ENCODE results near the gene OR10D3. TPM values are rescaled to one million over a fixed set of nuclear protein-coding genes. Genes with fewer than 3 reads are reported as not detected.

OR10D3 gene
- total RNA-seq, 6 experiments from 2014 or later = not detected

DNA sequence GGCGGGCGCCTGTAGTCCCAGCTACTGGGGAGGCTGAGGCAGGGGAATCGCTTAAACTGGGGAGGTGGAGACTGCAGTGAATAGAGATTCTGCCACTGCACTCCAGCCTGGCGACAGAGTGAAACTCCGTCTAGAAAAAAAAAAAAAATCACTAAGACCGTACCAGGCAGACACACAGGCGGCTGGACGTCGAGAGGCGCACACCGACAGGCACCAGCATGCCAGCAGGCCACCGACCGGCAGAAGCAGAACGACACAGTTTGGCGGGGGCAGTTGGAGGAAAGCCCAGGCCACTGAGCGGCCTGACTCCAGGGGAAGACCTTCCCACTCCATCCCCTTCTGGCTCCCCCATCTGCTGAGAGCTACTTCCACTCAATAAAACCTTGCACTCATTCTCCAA, 17.5 kb downstream of the OR10D3 start:
- Mint-ChIP-seq H3K9me3 (peaks cover 14% of the 10 kb centered on the region), H3K4me3 (no peak overlapping the region), H3K27ac (no peak overlapping the region), H3K36me3 (ENCODE audit: low read depth) (no peaks in the 10 kb centered on the region), H3K27me3 (ENCODE audit: insufficient read depth) (no peaks in the 10 kb centered on the region), H3K4me1 (ENCODE audit: low read depth) (no peaks in the 10 kb centered on the region)
- DNase-seq = no peak
- no peak for TF ChIP-seq CTCF (IDR thresholded peaks at IDR 0.05)

DNA sequence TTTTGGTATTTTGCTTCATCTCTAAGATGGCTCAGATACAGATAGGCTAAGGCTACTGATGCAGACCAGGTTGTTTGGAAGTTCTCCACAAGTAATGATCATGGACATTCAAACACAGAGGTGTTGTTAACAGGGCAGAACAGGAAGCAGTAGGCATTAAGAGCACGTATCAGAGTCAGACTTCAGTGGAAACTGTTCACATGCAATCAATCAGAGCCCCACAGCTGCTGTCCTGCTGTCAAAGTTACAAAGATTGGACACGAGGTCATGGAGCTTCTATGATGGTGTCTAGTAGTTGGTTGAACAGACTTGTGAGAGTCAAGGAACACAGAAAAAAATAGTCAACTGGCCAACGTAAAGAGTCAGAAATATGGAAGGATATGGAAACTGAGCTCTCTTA, 19.8 kb downstream of the OR10D3 start:
- no peak overlapping the region for H3K27ac Mint-ChIP-seq
- TF ChIP-seq CTCF (IDR thresholded peaks at IDR 0.05) = no peak
- DNase-seq = no peak

GRCh38 chr11:124204008-124204407, 20.9 kb downstream of the OR10D3 start:
- peaks cover 32% of the 10 kb centered on the region for H3K9me3 Mint-ChIP-seq
- no peak overlapping the region for H3K4me3 Mint-ChIP-seq
- no peaks in the 10 kb centered on the region for H3K4me1 Mint-ChIP-seq (ENCODE audit: low read depth)
- H3K36me3 Mint-ChIP-seq (ENCODE audit: low read depth) = no peaks in the 10 kb centered on the region
- H3K27ac Mint-ChIP-seq = no peak overlapping the region
- H3K27me3 Mint-ChIP-seq (ENCODE audit: insufficient read depth) = no peaks in the 10 kb centered on the region
- DNase-seq = no peak
- no peak for TF ChIP-seq CTCF (IDR thresholded peaks at IDR 0.05)

More for the DNA sequence above, 19.8 kb downstream of the OR10D3 start:
- H3K27me3 Mint-ChIP-seq (ENCODE audit: insufficient read depth) = no peaks in the 10 kb centered on the region
- H3K4me3 Mint-ChIP-seq = no peak overlapping the region
- H3K36me3 Mint-ChIP-seq (ENCODE audit: low read depth) = no peaks in the 10 kb centered on the region
- peaks cover 30% of the 10 kb centered on the region for H3K9me3 Mint-ChIP-seq
- H3K4me1 Mint-ChIP-seq (ENCODE audit: low read depth) = no peaks in the 10 kb centered on the region

GRCh38 chr11:124207102-124207792, 24.1 kb downstream of the OR10D3 start:
- H3K9me3 Mint-ChIP-seq = peaks cover 30% of the 10 kb centered on the region; the same call in 1 of the 2 replicates
- H3K27ac Mint-ChIP-seq = no peak overlapping the region
- TF ChIP-seq CTCF (IDR thresholded peaks at IDR 0.05) = no peak
- H3K36me3 Mint-ChIP-seq (ENCODE audit: low read depth) = no peaks in the 10 kb centered on the region
- no peaks in the 10 kb centered on the region for H3K27me3 Mint-ChIP-seq (ENCODE audit: insufficient read depth)
- H3K4me1 Mint-ChIP-seq (ENCODE audit: low read depth) = no peaks in the 10 kb centered on the region
- H3K4me3 Mint-ChIP-seq = no peak overlapping the region
- no peak for DNase-seq

- peaks cover 29% of the 10 kb centered on the region; the same call in 1 of the 2 replicates for H3K9me3 Mint-ChIP-seq
- no peak overlapping the region for H3K4me3 Mint-ChIP-seq
- no peak overlapping the region for H3K27ac Mint-ChIP-seq
Measured at GRCh38 chr11:124209824-124210357, 26.7 kb downstream of the OR10D3 start.

More at GRCh38 chr11:124209824-124210357, 26.7 kb downstream of the OR10D3 start:
- Mint-ChIP-seq H3K27me3 (ENCODE audit: insufficient read depth) (no peaks in the 10 kb centered on the region), H3K36me3 (ENCODE audit: low read depth) (no peaks in the 10 kb centered on the region), H3K4me1 (ENCODE audit: low read depth) (no peaks in the 10 kb centered on the region)
- TF ChIP-seq CTCF (IDR thresholded peaks at IDR 0.05) = no peak
- DNase-seq = no peak
